ENCODE measurements around the gene MFSD1. TPM values are rescaled to one million over a fixed set of nuclear protein-coding genes. Genes with fewer than 3 reads are reported as not detected.

Gene MFSD1
- total and polyA plus RNA-seq, 2 donors (not counting 1 experiment from before 2014, with no cell fraction given) = 16.4 to 31.8 TPM

- Histone ChIP-seq H2AFZ (ENCODE audit: insufficient read depth, low read depth, low read length, poor library complexity, severe bottlenecking) (no peak overlapping the region), H3K36me3 (replicated peaks in 1 of 2; ENCODE audit: control extremely low read depth in 1 of 2, control insufficient read depth in 1 of 2, extremely low read depth in 1 of 2, insufficient read depth in 2 of 2, low read length in 1 of 2) (no peaks in the 10 kb centered on the region), H3K27ac (ENCODE audit: low read length in 2 of 2) (no peak overlapping the region), H4K20me1 (ENCODE audit: control insufficient read depth, insufficient read depth, low read length, poor library complexity, severe bottlenecking) (no peaks in the 10 kb centered on the region), H3K27me3 (replicated peaks in 1 of 4; ENCODE audit: control extremely low read depth in 1 of 4, control insufficient read depth in 3 of 4, insufficient read depth in 4 of 4, low read length in 3 of 4) (no peaks in the 10 kb centered on the region), H3K9ac (ENCODE audit: low read length) (no peak overlapping the region), H3K79me2 (ENCODE audit: control insufficient read depth, insufficient read depth, low read length) (no peaks in the 10 kb centered on the region), H3K9me3 (ENCODE audit: control extremely low read depth in 1 of 3, control insufficient read depth in 2 of 3, insufficient read depth in 1 of 3, low read length in 2 of 3) (peaks cover 0 to 3% (median 2%) of the 10 kb centered on the region in 3 donors), H3K4me3 (ENCODE audit: control extremely low read depth in 1 of 5, extremely low read depth in 1 of 5, insufficient read depth in 1 of 5, low read depth in 2 of 5, low read length in 4 of 5) (no peak overlapping the region), H3K4me1 (ENCODE audit: control insufficient read depth in 2 of 2, insufficient read depth in 2 of 2, low read length in 2 of 2) (peaks cover 5 to 7% of the 10 kb centered on the region in 2 donors), H3K4me2 (replicated peaks; ENCODE audit: low read depth, low read length, poor library complexity, severe bottlenecking) (no peak overlapping the region)
- Mint-ChIP-seq H3K27me3 (peaks cover 4% of the 10 kb centered on the region), H3K4me3 (no peak overlapping the region), H3K9me3 (ENCODE audit: insufficient read depth) (no peaks in the 10 kb centered on the region), H3K27ac (no peak overlapping the region), H3K4me1 (peaks cover 3% of the 10 kb centered on the region)
- CTCF ChIA-PET = interaction anchor here (0.8 to 8.6 kb wide), 8 partner anchors 9 to 145 kb away, joined by 3 to 122 read pairs (median 4); partner anchors contain the start of genes GFM1 and MFSD1
- intact Hi-C loops (cut with micrococcal nuclease) = no loop called here
- POLR2A ChIA-PET = no interaction called here
- ATAC-seq (ENCODE audit: low read depth) (no peak), DNase-seq (no peak)
- no CpG with 5 or more reads among the region's 1 CpG for WGBS (ENCODE audit: insufficient coverage)
- TF ChIP-seq CTCF (IDR thresholded peaks at IDR 0.05) (no peak), EZH2 (IDR thresholded peaks at IDR 0.05; ENCODE audit: borderline replicate concordance, insufficient read depth, low read depth, low read length, poor library complexity, severe bottlenecking) (no peak)
Observed at GRCh38 chr3:158789592-158789991, 12.3 kb upstream of the MFSD1 start.

- ATAC-seq (ENCODE audit: low read depth) (peak; percentile 47), DNase-seq (peak; percentile 67)
- Histone ChIP-seq H3K27ac (ENCODE audit: low read length in 2 of 2) (no peak overlapping the region), H4K20me1 (ENCODE audit: control insufficient read depth, insufficient read depth, low read length, poor library complexity, severe bottlenecking) (no peaks in the 10 kb centered on the region), H3K4me1 (ENCODE audit: control insufficient read depth in 2 of 2, insufficient read depth in 2 of 2, low read length in 2 of 2) (peaks cover 5 to 7% of the 10 kb centered on the region in 2 donors), H3K36me3 (replicated peaks in 1 of 2; ENCODE audit: control extremely low read depth in 1 of 2, control insufficient read depth in 1 of 2, extremely low read depth in 1 of 2, insufficient read depth in 2 of 2, low read length in 1 of 2) (no peaks in the 10 kb centered on the region), H3K9me3 (ENCODE audit: control extremely low read depth in 1 of 3, control insufficient read depth in 2 of 3, insufficient read depth in 1 of 3, low read length in 2 of 3) (peaks cover 2 to 5% (median 5%) of the 10 kb centered on the region in 3 donors), H3K27me3 (replicated peaks in 1 of 4; ENCODE audit: control extremely low read depth in 1 of 4, control insufficient read depth in 3 of 4, insufficient read depth in 4 of 4, low read length in 3 of 4) (no peaks in the 10 kb centered on the region), H3K79me2 (ENCODE audit: control insufficient read depth, insufficient read depth, low read length) (no peaks in the 10 kb centered on the region), H3K4me3 (ENCODE audit: control extremely low read depth in 1 of 5, extremely low read depth in 1 of 5, insufficient read depth in 1 of 5, low read depth in 2 of 5, low read length in 4 of 5) (no peak overlapping the region), H3K9ac (ENCODE audit: low read length) (no peak overlapping the region), H3K4me2 (replicated peaks; ENCODE audit: low read depth, low read length, poor library complexity, severe bottlenecking) (peak overlapping the region; percentile 61), H2AFZ (ENCODE audit: insufficient read depth, low read depth, low read length, poor library complexity, severe bottlenecking) (peak overlapping the region; percentile 4)
- TF ChIP-seq EZH2 (IDR thresholded peaks at IDR 0.05; ENCODE audit: borderline replicate concordance, insufficient read depth, low read depth, low read length, poor library complexity, severe bottlenecking) (no peak), CTCF (IDR thresholded peaks at IDR 0.05) (peak; percentile 86)
- Mint-ChIP-seq H3K27ac (no peak overlapping the region), H3K9me3 (ENCODE audit: insufficient read depth) (no peaks in the 10 kb centered on the region), H3K27me3 (peaks cover 4% of the 10 kb centered on the region), H3K4me3 (peak overlapping the region; percentile 42), H3K4me1 (peaks cover 3% of the 10 kb centered on the region)
- intact Hi-C loops (cut with micrococcal nuclease) = loop anchor here (1.0 to 5.0 kb wide), 5 partner anchors 10 to 1174 kb away; partner anchors contain the start of gene LXN
- ChIA-PET POLR2A (interaction anchor here (0.8 kb wide), 1 partner anchor 11 kb away, joined by 4 read pairs; the partner anchor contains the start of gene MFSD1), CTCF (interaction anchor here (0.8 to 8.6 kb wide), 14 partner anchors 10 to 1184 kb away, joined by 3 to 122 read pairs (median 3); partner anchors contain the start of genes GFM1 and MFSD1)
- WGBS (ENCODE audit: insufficient coverage) = 20% methylated on average over 5 of the region's 11 CpGs
Observed at GRCh38 chr3:158790901-158791589, 10.8 kb upstream of the MFSD1 start.
